Testis (tissue), 5 donors: ENCODE data around the gene DAB2IP. TPM values are rescaled to one million over a fixed set of nuclear protein-coding genes. Genes with fewer than 3 reads are reported as not detected.

Experiments used
- DNase-seq: peaks from one replicate; pipeline ENCODE4 v3.0.0-alpha.2; 2019
- H3K27ac ChIP-seq, 2 donors: fragments of 200-600 bp; sonication (generic); one replicate each; pipeline ENCODE4 v1.5.1; 2019
- H3K27me3 ChIP-seq: fragments of 200-600 bp; sonication (generic); one replicate; pipeline ENCODE4 v1.5.1; 2019
- H3K36me3 ChIP-seq: fragments of 200-600 bp; sonication (generic); one replicate; pipeline ENCODE4 v1.5.1; 2017; ENCODE audit warnings: low read depth; ENCODE audit errors: missing control alignments
- H3K4me1 ChIP-seq: fragments of 200-600 bp; sonication (generic); one replicate; pipeline ENCODE4 v1.5.1; 2019
- H3K4me3 ChIP-seq, 2 donors: fragments of 200-600 bp; sonication (generic); one replicate each; pipeline ENCODE4 v1.5.1; 2017 to 2019
- H3K9me3 ChIP-seq: fragments of 200-600 bp; sonication (generic); one replicate; pipeline ENCODE4 v1.5.1; 2017
- POLR2A ChIP-seq: fragments of 450-650 bp; IDR thresholded peaks from one replicate; pipeline ENCODE4 v1.6.1; 2017; ENCODE audit warnings: antibody characterized with exemption, mild to moderate bottlenecking, moderate library complexity
- WGBS, 2 donors: methylation state at CpG; one replicate each; pipeline ENCODE4 v1.1.5; 2018; 5-methylcytosine and 5-hydroxymethylcytosine counted together
- intact Hi-C: fragments of 100-400 bp; cut with DNase I; formaldehyde crosslinking; loops from one replicate; pipeline ENCODE4 v1.15.1; 2023; ENCODE audit warnings: low total_unique reads
- long read RNA-seq, 2 donors: transcript quantifications; one replicate each; lab custom pipeline, GENCODE V29; 2026
- polyA plus RNA-seq: library from polyadenylated mRNA; stranded (reverse); fragments of 350-450 nt; fragmentation: Illumina TruSeq; extraction: RNeasy Lipid Tissue Mini Kit (QIAGEN cat#74804); gene quantifications from one replicate; pipeline ENCODE4 v1.2.3, GENCODE V29; 2014; ENCODE audit warnings: low read depth, low replicate concordance; ENCODE audit not compliant: insufficient read depth
- total RNA-seq, 2 donors: library from RNA; depleted of rRNA; stranded (reverse); fragments of >200 nt; gene quantifications; one replicate each; pipeline ENCODE4 v1.2.3, GENCODE V29; 2016
- TF ChIP-seq, protein P1 (sequence below), 3 experiments: fragments of 450-650 bp in 2 of 3; fragments of 200-600 bp in 1 of 3; sonication (generic) in 1 of 3; IDR thresholded peaks; one replicate each; pipeline ENCODE4 v1.5.1; 2016 to 2019; ENCODE audit warnings: antibody characterized with exemption in 3 of 3, mild to moderate bottlenecking in 2 of 3, moderate library complexity in 1 of 3

Gene DAB2IP
- total RNA-seq (100 to 1,000 TPM; 102 to 136 TPM), polyA plus RNA-seq (57.7 TPM)
- long read RNA-seq, donor 1, full-length matches to known transcripts, result 1 of 1 reads
- long read RNA-seq, donor 1, partial matches to known transcripts, result 0 of 1 reads
- long read RNA-seq, donor 1, other reads (novel, unspliced or antisense), result 0 of 1 reads
- long read RNA-seq, donor 2, partial matches to known transcripts, result 14 of 15 reads
- long read RNA-seq, donor 2, other reads (novel, unspliced or antisense), result 0 of 15 reads

- 6% methylated on average over 39 of the region's 79 CpGs; no CpG with 5 or more reads in 1 of the 2 donors for WGBS, 2 donors
- Histone ChIP-seq H3K9me3 (no peaks in the 10 kb centered on the region), H3K4me3 (peak within 1 kb of the TSS; percentile 56 to 58), H3K27ac (peak within 1 kb of the TSS; percentile 41), H3K36me3 (no peaks in the 10 kb centered on the region), H3K4me1 (peaks cover 18% of the 10 kb centered on the region), H3K27me3 (no peaks in the 10 kb centered on the region)
- intact Hi-C loops, result no loop called here
- DNase-seq, result peak; percentile 61
- TF ChIP-seq, protein P1, sequence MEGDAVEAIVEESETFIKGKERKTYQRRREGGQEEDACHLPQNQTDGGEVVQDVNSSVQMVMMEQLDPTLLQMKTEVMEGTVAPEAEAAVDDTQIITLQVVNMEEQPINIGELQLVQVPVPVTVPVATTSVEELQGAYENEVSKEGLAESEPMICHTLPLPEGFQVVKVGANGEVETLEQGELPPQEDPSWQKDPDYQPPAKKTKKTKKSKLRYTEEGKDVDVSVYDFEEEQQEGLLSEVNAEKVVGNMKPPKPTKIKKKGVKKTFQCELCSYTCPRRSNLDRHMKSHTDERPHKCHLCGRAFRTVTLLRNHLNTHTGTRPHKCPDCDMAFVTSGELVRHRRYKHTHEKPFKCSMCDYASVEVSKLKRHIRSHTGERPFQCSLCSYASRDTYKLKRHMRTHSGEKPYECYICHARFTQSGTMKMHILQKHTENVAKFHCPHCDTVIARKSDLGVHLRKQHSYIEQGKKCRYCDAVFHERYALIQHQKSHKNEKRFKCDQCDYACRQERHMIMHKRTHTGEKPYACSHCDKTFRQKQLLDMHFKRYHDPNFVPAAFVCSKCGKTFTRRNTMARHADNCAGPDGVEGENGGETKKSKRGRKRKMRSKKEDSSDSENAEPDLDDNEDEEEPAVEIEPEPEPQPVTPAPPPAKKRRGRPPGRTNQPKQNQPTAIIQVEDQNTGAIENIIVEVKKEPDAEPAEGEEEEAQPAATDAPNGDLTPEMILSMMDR (IDR thresholded peaks at IDR 0.05), result no peak
- TF ChIP-seq POLR2A, result no peak
Observed at GRCh38 chr9:121651295-121652020, at the start of gene DAB2IP. TSS of gene DAB2IP (plus strand) at chr9:121651634. CDS start at chr9:121651776, 142 bp downstream.

DNA sequence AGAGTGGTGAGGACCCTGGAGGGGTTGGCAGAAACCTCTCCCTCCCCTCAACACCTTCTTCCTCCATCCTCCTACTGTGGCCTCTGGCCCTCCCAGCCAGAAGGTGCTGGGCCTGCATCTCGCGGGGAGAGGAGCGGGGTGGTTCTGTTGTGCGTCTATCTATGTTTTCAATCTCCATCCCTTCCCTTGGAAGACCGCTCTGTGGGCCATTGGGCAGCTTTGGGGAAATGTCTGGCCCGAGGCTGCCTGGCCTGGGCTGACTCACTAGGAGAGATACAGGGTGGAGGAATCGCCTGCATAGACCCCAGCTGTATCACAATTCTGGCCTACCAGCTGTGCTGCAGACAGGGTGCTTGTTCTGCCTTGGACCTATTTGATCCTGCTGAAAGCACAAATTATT is 48.4 kb upstream of the DAB2IP start:
- Histone ChIP-seq H3K4me3 (no peak overlapping the region), H3K9me3 (no peaks in the 10 kb centered on the region), H3K36me3 (no peaks in the 10 kb centered on the region), H3K27ac (no peak overlapping the region), H3K4me1 (peaks cover 16% of the 10 kb centered on the region), H3K27me3 (no peaks in the 10 kb centered on the region)
- WGBS, 2 donors, result 91 to 95% methylated on average over 7 of the region's 7 CpGs
- no peak for DNase-seq
- TF ChIP-seq, protein P1 (IDR thresholded peaks at IDR 0.05), result no peak
- TF ChIP-seq POLR2A, result no peak
- intact Hi-C loops, result no loop called here

GRCh38 chr9:121604242-121604641 is 47.2 kb upstream of the DAB2IP start:
- H3K36me3 ChIP-seq, result no peaks in the 10 kb centered on the region
- no peak overlapping the region for H3K27ac ChIP-seq
- no peaks in the 10 kb centered on the region for H3K9me3 ChIP-seq
- peaks cover 11% of the 10 kb centered on the region for H3K4me1 ChIP-seq
- WGBS, 2 donors, result 54 to 62% methylated on average over 4 of the region's 4 CpGs
- no peaks in the 10 kb centered on the region for H3K27me3 ChIP-seq
- DNase-seq, result no peak
- no peak for TF ChIP-seq POLR2A
- TF ChIP-seq, protein P1 (IDR thresholded peaks at IDR 0.05), result no peak
- no peak overlapping the region for H3K4me3 ChIP-seq
- intact Hi-C loops, result no loop called here

- no peak for DNase-seq
Observed at GRCh38 chr9:121604654-121605053, 46.8 kb upstream of the DAB2IP start.

More at GRCh38 chr9:121604654-121605053, 46.8 kb upstream of the DAB2IP start:
- no peak overlapping the region for H3K27ac ChIP-seq
- H3K27me3 ChIP-seq, result no peaks in the 10 kb centered on the region
- 90 to 95% methylated on average over 8 of the region's 8 CpGs for WGBS, 2 donors
- no peaks in the 10 kb centered on the region for H3K9me3 ChIP-seq
- no peak for TF ChIP-seq POLR2A
- TF ChIP-seq, protein P1 (IDR thresholded peaks at IDR 0.05), result no peak
- H3K4me3 ChIP-seq, result no peak overlapping the region
- no peaks in the 10 kb centered on the region for H3K36me3 ChIP-seq
- peaks cover 10% of the 10 kb centered on the region for H3K4me1 ChIP-seq
- intact Hi-C loops, result no loop called here
